ENCODE measurements around the gene PTPN21. TPM values are rescaled to one million over a fixed set of nuclear protein-coding genes. Genes with fewer than 3 reads are reported as not detected.

The PTPN21 gene
- 10 to 100 TPM in 4 of 6 experiments, 1 to 10 TPM in 2; 6.0 to 12.2 (median 10.3) TPM for total RNA-seq
- long read RNA-seq, partial matches to known transcripts, result 1 of 2 reads
- long read RNA-seq, other reads (novel, unspliced or antisense), result 1 of 2 reads

GRCh38 chr14:88554457-88555286 is at the start of gene PTPN21:
TSS of gene PTPN21 (minus strand) at chr14:88555007. CDS start at chr14:88550417, 4,590 bp downstream.
- no peaks in the 10 kb centered on the region for H3K9me3 ChIP-seq

GRCh38 chr14:88604212-88604611 is 49.4 kb upstream of the PTPN21 start:
- no peak overlapping the region for H3K27ac ChIP-seq
- no peaks in the 10 kb centered on the region for H3K9me3 ChIP-seq
- TF ChIP-seq, protein P1, sequence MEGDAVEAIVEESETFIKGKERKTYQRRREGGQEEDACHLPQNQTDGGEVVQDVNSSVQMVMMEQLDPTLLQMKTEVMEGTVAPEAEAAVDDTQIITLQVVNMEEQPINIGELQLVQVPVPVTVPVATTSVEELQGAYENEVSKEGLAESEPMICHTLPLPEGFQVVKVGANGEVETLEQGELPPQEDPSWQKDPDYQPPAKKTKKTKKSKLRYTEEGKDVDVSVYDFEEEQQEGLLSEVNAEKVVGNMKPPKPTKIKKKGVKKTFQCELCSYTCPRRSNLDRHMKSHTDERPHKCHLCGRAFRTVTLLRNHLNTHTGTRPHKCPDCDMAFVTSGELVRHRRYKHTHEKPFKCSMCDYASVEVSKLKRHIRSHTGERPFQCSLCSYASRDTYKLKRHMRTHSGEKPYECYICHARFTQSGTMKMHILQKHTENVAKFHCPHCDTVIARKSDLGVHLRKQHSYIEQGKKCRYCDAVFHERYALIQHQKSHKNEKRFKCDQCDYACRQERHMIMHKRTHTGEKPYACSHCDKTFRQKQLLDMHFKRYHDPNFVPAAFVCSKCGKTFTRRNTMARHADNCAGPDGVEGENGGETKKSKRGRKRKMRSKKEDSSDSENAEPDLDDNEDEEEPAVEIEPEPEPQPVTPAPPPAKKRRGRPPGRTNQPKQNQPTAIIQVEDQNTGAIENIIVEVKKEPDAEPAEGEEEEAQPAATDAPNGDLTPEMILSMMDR (IDR thresholded peaks at IDR 0.05), result no peak
- no peak for TF ChIP-seq POLR2A (IDR thresholded peaks at IDR 0.05)
- intact Hi-C loops (cut with DNase I), result no loop called here
- no peaks in the 10 kb centered on the region for H3K27me3 ChIP-seq
- no peak for ATAC-seq
- no peak overlapping the region for H3K4me3 ChIP-seq
- H3K36me3 ChIP-seq, result peaks cover 0 to 78% (median 35%) of the 10 kb centered on the region in 4 donors
- no peaks in the 10 kb centered on the region for H3K4me1 ChIP-seq
- DNase-seq, result no peak

More at GRCh38 chr14:88554457-88555286, at the start of gene PTPN21:
- H3K27ac ChIP-seq, result peak within 1 kb of the TSS; percentile 55 to 85 (median 74)
- peak; percentile 84 to 87 (median 85) for DNase-seq
- H3K4me1 ChIP-seq, result peaks cover 0 to 25% (median 10%) of the 10 kb centered on the region in 4 donors
- TF ChIP-seq POLR2A (IDR thresholded peaks at IDR 0.05), result peak; percentile 83
- TF ChIP-seq, protein P1 (IDR thresholded peaks at IDR 0.05), result no peak
- intact Hi-C loops (cut with DNase I), result loop anchor here in 1 of 2 donors (10.0 kb wide), 1 partner anchor 60 kb away; no protein-coding TSS in a partner anchor
- H3K4me3 ChIP-seq, result peak within 1 kb of the TSS; percentile 55 to 73 (median 67)
- 0% methylated on average over 15 of the region's 103 CpGs for WGBS (ENCODE audit: insufficient coverage, low coverage, low lambda C conversion rate, missing lambda C conversion rate)
- ATAC-seq, result peak; percentile 78 to 91 (median 82)
- H3K27me3 ChIP-seq, result no peaks in the 10 kb centered on the region
- no peaks in the 10 kb centered on the region for H3K36me3 ChIP-seq

DNA sequence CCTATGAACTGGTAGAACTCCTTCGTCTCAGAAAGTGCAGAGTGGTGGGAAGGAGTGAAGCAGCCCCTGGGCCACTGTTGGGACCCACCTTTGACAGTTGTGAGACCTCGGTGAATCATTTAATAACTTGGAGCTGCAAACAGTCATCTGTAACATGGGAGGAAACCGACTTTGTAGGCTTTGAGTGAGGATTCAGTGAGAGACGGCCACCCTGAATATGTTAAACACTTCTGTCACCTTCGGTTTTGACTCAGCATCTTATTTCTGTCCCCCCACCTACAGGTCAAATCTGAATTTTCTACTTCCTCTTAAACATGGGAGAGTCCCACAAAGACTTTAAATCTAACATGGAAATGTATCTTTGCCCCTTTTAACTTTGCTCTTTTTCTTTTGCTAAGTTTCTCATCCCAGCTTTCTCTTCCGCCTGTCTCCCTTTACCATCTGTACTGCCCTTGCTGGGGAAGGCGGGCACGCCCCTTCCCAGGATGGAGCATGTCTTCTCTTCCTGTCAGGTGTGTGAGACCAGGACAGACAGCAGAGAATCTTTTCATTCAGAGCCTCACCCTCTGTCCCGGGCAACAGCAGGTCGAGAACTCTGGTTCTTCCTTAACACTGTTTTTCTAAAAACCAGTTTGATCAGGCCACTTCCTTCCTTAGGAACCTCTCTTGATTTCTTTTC is 45.1 kb upstream of the PTPN21 start:
- Histone ChIP-seq H3K4me1 (no peaks in the 10 kb centered on the region), H3K4me3 (no peak overlapping the region), H3K36me3 (peaks cover 0 to 88% (median 30%) of the 10 kb centered on the region in 4 donors), H3K27ac (no peak overlapping the region), H3K27me3 (no peaks in the 10 kb centered on the region), H3K9me3 (no peaks in the 10 kb centered on the region)
- no peak for TF ChIP-seq POLR2A (IDR thresholded peaks at IDR 0.05)
- TF ChIP-seq, protein P1 (IDR thresholded peaks at IDR 0.05), result no peak
- intact Hi-C loops (cut with DNase I), result no loop called here
- WGBS (ENCODE audit: insufficient coverage, low coverage, low lambda C conversion rate, missing lambda C conversion rate), result 80% methylated on average over 8 of the region's 10 CpGs
- DNase-seq, result no peak
- ATAC-seq, result no peak

- DNase-seq, result no peak
- WGBS (ENCODE audit: insufficient coverage, low coverage, low lambda C conversion rate, missing lambda C conversion rate), result 78% methylated on average over 3 of the region's 8 CpGs
- TF ChIP-seq POLR2A (IDR thresholded peaks at IDR 0.05), result no peak
- TF ChIP-seq, protein P1 (IDR thresholded peaks at IDR 0.05), result no peak
- Histone ChIP-seq H3K4me3 (no peak overlapping the region), H3K9me3 (no peaks in the 10 kb centered on the region), H3K36me3 (peaks cover 0 to 82% (median 29%) of the 10 kb centered on the region in 4 donors), H3K27me3 (no peaks in the 10 kb centered on the region), H3K27ac (no peak overlapping the region), H3K4me1 (no peaks in the 10 kb centered on the region)
- intact Hi-C loops (cut with DNase I), result no loop called here
- ATAC-seq, result no peak
Observed at GRCh38 chr14:88599326-88599725, 44.5 kb upstream of the PTPN21 start.

Data from right lobe of liver (tissue), 6 donors.